Fibroblast of skin of scalp (primary cell): ENCODE measurements around the gene ARL17B.
A peak's percentile ranks its signal among the peaks of the same experiment; 100 is the strongest.
"Not testable (repeated sequence)": the region's sequence is repeated elsewhere in the genome, so short reads cannot be mapped to it uniquely, and the experiment has no call there.

ENCODE experiments used
- DNase-seq: peaks from one replicate; pipeline ENCODE4 v3.0.0-alpha.2; 2013

Gene ARL17B

GRCh38 chr17:46287587-46287986 lies 74.0 kb downstream of the ARL17B start:
- DNase-seq = not testable (repeated sequence)

- peak; percentile 77 for DNase-seq
Observed at GRCh38 chr17:46286764-46287221, 74.8 kb downstream of the ARL17B start.

- not testable (repeated sequence) for DNase-seq
Observed at GRCh38 chr17:46285500-46285899, 76.1 kb downstream of the ARL17B start.

DNA sequence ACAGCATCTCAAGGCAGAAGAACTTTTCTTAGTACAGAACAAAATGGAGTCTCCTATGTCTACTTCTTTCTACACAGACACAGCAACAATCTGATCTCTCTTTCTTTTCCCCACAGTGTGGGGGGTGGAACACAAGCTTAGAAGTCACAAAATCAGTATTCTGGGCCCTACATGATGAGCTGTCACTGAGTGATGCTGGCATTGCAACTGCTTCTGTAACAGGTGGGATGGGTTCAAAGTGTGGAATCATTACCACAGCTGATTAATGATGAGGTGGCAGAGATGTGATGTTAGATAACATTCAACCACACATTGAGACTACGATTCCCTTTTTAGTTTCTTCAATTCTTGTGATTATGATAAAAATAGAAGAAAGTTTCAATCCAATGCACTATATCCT lies 77.1 kb downstream of the ARL17B start:
- not testable (repeated sequence) for DNase-seq

DNA sequence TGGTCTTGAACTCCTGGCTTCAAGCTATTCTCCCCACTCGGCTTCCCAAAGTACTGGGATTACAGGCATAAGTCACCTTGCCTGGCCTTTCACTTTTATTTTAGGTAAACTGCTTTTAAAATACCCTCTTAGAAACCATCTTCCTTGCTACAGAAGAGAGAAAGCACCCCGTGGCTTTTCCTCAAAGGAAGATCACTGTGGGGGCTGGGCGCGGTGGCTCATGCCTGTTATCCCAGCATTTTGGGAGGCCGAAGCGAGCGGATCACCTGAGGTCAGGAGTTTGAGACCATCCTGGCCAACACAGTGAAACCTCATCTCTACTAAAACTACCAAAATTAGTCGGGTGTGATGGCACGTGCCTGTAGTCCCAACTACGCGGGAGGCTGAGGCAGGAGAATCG lies 78.9 kb downstream of the ARL17B start:
- DNase-seq = not testable (repeated sequence)

- not testable (repeated sequence) for DNase-seq
Observed at GRCh38 chr17:46281336-46281735, 80.2 kb downstream of the ARL17B start.

GRCh38 chr17:46276728-46277479 lies 84.7 kb downstream of the ARL17B start:
- not testable (repeated sequence) for DNase-seq

- no peak for DNase-seq
Observed at GRCh38 chr17:46274238-46274637, 87.3 kb downstream of the ARL17B start.

DNA sequence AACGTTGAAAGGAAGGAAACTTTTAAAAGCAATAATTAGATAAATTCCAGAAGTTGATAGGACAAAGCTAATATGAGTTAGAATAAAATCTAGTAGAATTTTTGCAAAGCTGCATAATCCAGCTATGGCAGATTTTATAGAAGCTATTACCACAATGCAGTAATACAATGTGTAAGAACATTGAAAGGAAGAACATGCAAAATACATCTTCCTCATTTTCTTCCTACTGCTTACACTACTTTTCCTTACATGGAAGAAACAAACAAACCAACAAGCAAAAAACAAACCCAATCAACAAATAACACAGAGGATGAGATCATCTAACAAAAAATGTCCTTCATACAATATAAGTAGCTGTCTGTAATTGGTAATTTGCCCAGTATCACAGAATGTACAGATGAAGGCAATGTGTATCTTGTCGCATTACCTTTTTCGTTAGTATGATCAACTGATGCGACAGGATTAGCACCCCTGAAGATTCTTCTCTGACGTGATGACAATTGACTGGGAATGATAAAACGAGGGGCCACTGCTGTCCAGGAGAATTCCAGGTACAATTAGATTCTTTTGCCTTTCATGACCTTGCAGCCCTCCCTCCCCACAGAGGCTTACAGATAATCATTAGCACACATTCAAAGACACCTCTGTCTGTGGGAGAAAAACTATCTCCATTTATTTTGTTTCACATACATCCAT lies 87.9 kb downstream of the ARL17B start:
- no peak for DNase-seq

DNA sequence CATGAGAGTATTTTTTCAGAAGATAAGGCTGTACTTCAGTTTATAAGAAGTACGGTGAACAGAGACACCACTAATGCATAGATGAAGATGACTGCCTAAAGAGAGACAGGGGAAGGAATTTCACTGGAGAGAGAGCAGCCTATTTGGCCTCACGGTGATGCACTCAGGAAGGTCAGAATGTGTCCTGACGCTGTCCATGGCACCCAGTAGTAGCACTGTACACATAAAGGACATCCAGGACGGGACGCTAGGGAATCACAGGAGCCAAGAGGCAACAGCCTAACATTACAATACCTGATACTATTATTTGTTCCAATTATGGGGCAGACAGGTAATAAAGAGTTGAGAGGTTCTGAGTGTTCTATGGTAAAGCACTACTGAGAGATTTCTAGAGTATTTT lies 91.5 kb downstream of the ARL17B start:
- no peak for DNase-seq

GRCh38 chr17:46266656-46267544 lies 94.7 kb downstream of the ARL17B start:
- DNase-seq = peak; percentile 90

DNA sequence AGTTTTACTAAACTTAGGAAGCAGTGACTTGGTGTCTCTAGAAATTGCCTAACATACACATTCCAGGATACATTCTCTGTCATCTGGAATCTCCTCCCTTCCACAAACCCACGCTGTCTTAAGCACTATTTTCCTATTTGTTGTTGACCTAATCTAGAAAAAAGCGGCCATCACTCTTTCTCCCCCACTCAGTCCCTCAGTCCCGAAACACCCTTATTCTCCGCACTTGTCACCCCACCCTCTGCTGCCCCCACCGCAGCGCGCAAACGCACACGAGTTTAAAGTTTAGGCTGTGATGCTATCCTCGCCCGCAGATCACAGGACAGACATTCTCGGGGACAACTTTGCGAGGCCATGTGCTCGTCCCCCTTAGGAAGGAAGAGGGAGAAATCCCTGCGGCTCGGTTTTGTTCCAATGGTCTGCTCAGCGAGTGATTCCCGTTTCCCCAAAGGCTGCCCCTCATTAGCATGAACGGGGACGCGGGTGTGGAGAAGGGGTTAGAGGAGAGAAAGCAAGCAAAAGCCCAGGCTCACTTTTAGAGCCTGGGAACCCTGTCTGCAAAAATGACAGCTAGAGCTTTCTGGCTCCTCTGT lies 95.4 kb downstream of the ARL17B start:
- DNase-seq = peak; percentile 77

- peak; percentile 91 for DNase-seq
Observed at GRCh38 chr17:46264456-46265198, 96.9 kb downstream of the ARL17B start.

DNA sequence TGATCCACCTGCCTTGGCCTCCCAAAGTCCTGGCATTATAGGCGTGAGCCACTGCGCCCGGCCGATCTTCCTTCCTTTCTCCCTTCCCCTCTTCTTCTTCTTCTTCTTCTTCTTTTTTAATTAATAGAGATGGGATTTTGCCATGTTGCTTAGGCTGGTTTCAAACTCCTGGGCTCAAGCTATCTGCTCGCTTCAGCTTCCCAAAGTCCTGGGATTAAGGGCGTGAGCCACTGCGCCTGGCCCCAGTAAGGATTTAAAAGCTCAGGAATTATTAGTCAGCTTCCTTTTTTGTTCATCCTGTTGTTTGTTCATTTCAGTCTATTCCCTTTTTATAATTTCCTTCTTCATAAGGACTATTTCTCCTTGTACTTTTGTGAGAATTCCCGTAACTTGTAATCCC lies 99.3 kb downstream of the ARL17B start:
- no peak for DNase-seq

DNA sequence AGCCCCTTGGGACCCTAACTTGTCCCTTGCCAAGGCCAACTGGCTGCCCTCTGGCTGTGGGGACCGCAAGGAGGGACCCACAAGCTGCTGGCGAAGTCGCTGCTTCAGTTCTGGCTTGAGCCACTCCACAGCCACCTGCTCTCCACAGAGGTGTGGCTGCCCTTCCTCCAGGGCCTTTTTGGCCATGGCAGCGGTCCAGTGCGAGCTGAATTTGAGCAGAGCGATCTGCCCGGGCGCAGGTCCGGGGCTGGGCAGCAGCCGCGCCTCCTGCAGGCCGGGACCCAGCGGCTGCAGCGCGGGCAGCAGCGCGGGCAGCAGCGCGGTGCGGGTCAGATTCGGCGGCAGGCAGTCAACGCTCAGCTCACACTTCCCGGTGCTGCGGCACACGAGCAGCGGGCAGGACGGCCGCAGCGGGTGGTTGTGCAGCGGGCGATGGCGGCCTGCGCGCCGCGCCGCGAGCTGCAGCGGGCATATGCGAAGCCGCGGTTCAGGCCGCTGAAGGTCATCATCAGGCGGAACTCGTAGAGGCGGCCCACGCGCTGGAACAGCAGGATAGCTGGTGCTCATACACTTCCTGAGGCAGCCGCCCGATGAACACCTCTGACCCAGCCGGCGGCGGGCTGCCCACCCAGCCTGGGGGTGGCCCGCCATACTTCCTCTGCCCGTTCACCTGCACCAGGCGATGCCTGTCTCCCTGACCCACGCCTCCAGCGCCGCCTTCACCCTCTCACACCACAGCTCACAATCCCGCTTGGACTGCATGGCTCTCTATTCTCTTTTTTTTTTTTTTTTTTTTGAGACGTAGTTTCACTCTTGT lies 101.5 kb downstream of the ARL17B start:
- DNase-seq = peak; percentile 31

DNA sequence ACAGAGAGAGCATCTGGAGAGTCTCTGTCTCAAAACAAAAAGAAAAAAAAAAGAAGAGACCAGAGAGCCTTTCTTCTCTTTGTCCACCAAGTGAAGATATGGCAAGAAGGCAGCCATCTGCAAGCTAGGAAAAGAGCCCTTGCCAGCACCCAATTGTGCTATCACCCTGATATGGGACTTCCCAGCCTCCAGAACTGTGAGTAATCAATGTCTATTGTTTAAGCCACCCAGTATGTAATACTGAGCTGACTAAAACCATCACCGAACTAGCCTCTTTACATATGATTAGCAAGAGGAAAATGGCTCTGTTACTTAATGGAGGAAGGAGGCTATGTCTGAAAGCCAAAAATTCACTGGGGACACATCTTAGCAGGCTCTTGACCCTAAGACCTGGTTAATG lies 105.2 kb downstream of the ARL17B start:
- DNase-seq = not testable (repeated sequence)

DNA sequence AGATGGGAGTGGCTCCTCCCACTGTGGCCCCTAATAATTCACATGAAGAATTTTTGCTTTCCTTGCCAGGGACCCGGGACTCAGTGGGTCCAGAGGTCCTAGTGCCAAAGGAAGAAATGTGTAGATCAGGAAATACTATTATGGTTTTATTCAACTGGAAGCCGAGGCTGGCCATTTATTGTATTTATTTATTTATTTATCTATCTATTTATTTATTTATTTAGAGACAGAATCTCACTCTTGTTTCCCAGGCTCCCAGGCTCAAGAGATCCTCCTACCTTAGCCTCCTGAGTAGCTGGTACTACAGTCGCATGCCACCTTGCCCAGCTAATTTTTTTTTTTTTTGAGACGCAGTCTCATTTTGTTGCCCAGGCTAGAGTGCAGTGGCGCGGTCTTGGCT lies 107.4 kb downstream of the ARL17B start:
- DNase-seq = not testable (repeated sequence)

- DNase-seq = peak; percentile 66
Observed at GRCh38 chr17:46253722-46254121, 107.8 kb downstream of the ARL17B start.

DNA sequence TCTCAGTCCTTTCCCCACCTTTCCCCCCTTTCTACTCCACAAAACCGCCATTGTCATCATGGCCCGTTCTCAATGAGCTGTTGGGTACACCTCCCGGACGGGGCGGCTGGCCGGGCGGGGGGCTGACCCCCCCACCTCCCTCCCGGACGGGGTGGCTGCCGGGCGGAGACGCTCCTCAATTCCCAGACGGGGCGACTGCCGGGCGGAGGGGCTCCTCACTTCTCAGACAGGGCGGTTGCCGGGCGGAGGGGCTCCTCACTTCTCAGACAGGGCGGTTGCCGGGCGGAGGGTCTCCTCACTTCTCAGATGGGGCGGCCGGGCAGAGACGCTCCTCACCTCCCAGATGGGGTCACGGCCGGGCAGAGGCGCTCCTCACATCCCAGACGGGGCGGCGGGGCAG lies 108.8 kb downstream of the ARL17B start:
- not testable (repeated sequence) for DNase-seq

GRCh38 chr17:46249153-46249552 lies 112.4 kb downstream of the ARL17B start:
- DNase-seq = not testable (repeated sequence)
